AG10803 (cell line): ENCODE measurements around the gene PIP4K2A.

Source experiments
- DNase-seq: peaks from one replicate; pipeline ENCODE4 v3.0.0; 2010; ENCODE audit warnings: low read depth
- H3K4me3 ChIP-seq: 2 replicates; pipeline ENCODE4 v1.5.1; 2011; ENCODE audit warnings: mild to moderate bottlenecking, low read length, control low read depth
- TF ChIP-seq, protein P1 (sequence below): conservative IDR thresholded peaks from 2 replicates; pipeline ENCODE4 v1.5.1; 2011; ENCODE audit warnings: mild to moderate bottlenecking, low read length, control low read depth, inconsistent platforms

PIP4K2A gene

DNA sequence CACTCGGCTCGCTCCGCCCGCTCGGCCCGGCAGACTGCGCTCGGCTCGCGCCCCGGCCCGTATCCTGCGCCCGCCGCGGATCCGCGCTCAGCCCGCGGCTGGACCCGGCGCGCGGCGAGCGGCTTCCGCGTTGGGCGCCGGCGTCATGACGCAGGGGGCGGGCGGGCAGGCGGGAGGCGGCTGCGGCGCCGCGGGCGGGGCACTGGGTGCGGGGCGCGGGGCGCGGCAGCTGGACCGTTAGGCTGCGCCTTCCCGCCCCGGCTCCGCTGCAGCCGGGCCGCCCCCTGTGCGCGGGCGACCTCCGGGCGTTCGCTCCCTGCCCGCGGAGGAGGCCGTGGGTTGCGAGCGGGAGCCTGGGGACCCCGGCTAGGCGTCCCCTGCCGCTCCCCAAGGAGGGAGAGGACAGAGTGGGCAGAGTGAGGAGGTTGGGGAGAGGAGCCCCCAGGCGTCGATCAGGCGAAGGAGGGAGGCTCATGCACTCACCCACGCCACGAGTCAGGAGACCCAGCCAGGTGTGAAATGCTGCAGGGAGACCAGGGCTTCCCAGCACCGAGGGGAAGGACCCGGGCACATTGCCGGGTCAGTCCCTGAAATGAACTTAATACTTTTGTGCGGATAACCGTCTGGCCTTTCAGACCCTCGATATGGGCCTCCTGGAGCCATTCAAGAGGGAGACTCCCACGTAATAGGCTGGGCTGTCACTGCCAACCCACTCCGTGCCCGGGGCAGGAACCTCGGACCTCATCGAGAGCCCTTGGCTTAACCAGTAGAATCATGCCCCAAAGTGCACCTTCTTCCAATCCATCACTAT is at the start of gene PIP4K2A:
PIP4K2A (minus strand) TSS at position 100 of the 811 bp plus-strand sequence. CDS start 252 bp downstream, outside the sequence.
- DNase-seq = peak; percentile 74
- H3K4me3 ChIP-seq = peak within 1 kb of the TSS; percentile 92
- TF ChIP-seq, protein P1, sequence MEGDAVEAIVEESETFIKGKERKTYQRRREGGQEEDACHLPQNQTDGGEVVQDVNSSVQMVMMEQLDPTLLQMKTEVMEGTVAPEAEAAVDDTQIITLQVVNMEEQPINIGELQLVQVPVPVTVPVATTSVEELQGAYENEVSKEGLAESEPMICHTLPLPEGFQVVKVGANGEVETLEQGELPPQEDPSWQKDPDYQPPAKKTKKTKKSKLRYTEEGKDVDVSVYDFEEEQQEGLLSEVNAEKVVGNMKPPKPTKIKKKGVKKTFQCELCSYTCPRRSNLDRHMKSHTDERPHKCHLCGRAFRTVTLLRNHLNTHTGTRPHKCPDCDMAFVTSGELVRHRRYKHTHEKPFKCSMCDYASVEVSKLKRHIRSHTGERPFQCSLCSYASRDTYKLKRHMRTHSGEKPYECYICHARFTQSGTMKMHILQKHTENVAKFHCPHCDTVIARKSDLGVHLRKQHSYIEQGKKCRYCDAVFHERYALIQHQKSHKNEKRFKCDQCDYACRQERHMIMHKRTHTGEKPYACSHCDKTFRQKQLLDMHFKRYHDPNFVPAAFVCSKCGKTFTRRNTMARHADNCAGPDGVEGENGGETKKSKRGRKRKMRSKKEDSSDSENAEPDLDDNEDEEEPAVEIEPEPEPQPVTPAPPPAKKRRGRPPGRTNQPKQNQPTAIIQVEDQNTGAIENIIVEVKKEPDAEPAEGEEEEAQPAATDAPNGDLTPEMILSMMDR = no peak

DNA sequence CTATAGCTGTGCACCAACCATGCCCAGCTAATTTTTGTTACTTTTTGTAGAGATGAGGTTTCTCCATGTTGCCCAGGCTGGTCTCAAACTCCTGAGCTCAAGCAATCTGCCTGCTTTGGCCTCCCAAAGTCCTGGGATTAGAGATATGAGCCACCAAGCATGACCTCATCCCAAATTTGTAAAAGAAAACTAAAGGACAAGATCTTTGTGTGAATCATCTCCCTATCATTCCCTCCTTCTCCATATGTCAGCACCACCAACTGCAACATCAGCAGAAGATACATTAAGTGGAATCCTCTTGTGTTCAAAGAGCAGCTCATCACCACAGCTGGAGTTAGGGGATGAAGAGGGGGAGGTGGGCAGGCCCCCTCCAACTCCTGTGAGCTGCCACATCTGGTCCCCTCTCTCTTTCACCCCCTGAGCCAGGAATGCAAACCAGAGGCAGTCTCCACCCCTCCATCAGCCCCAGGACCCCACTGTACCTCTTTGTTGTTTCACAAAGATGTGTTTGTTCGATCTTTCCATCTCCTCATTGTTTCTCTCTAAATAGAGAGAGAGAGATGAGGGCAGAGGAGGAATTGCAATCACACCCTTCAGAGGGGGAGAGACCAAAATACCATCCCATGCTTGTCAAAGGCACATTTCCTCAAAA is 47.3 kb upstream of the PIP4K2A start:
- no peak for DNase-seq
- no peak overlapping the region for H3K4me3 ChIP-seq
- TF ChIP-seq, protein P1 = no peak

DNA sequence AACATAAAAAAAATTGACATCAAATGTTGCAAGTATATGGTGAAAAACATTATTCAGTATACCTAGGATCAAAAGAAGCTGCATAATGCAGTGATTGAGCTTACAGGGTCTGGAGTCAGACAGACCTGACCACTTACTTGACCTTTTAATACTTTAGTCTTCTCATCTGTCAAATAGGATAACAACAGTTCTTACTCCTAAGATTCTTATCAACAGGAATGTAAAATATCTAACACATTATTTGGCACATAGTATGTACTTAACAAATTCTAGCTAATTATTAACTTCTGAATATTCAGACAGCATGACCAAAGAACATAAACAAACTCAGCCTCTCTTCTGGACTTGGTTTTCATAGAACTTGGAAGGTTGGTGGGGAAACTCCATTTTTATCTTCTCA is 45.6 kb upstream of the PIP4K2A start:
- DNase-seq = no peak

DNA sequence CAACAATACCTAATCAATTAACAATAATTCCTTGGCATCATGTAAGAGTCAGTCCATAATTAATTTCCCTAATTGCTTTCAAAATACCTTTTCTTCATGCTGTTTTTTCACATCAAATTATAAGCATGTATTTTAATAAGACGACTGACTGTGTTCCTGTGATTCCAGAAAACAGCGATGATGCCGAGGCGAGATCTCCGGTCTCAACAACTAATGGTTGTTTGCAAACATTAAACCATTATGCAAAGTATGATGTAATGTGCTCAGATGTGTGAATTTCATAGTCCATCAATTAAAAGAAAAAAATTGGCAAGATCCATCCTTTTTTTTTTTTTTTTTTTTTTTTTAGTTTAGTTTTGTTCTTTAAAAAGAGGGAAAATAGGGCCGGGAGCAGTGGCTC is 44.5 kb upstream of the PIP4K2A start:
- TF ChIP-seq, protein P1 = no peak
- no peak for DNase-seq
- H3K4me3 ChIP-seq = no peak overlapping the region

More for the DNA sequence above, 45.6 kb upstream of the PIP4K2A start:
- no peak overlapping the region for H3K4me3 ChIP-seq
- TF ChIP-seq, protein P1 = no peak

DNA sequence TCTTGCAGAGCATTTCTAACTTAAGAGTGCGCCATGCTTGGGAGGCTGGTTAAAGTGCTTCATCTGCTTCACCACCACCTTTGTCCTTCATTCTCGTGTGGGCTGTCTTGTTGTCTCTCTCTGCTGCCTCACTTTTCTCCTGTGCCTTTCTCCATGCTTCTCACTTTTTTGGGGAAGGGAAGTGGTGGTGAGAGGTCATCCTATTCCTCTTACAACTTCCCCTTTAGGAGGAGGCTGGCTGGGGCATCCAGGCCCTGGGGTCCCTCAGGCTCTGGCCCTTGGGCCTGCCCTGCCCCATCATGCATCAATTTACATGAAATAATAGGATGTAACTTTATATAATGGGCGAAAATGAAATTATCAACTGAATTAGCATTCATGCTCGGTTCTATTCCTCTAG is 39.9 kb upstream of the PIP4K2A start:
- TF ChIP-seq, protein P1 = no peak
- H3K4me3 ChIP-seq = no peak overlapping the region
- no peak for DNase-seq

DNA sequence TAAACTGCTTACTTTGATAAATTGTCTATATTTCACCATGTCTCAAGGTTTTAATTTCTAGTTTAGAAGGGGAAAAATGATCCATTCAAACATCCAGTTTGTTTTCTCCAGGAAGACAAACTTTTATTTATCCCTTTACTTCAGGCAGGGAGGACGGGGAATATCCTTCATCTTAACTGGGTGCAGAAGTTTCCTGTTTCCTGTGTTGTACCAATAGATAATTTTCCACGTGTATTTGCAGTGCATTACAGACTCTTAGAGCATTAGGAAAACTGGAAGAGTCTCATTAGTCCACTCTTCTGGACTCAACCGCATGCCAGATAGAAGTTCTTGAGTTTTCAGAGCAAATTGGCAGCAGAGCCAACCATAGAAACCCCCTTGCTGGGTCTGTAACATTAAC is 39.4 kb upstream of the PIP4K2A start:
- H3K4me3 ChIP-seq = no peak overlapping the region
- TF ChIP-seq, protein P1 = no peak
- no peak for DNase-seq

DNA sequence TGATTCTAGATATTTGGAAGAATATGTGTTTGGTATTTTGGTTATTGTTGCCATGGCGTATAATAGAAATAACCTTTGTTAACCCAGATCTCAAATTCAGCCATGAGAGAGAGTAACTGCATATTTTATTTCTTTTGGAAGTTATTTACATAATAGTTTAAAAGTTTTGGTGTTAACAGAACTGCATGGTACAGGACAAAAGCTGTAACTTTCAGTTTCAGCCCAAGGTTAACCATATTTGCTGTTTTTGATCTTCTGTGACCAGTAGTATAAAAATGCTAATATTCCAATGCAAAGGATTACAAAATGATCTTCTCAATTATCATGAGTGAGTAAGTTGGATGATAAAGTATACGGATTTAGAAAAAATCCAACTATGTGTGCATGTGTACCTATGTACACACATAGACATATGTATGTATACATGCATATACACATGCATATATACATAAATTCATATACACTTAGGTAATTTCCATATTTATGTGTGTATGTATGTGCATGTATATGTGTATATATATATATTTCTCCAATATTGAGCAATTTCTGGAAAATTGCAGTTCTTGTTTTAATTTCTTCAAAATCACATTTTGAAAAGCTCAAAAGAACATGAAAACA is 38.0 kb upstream of the PIP4K2A start:
- TF ChIP-seq, protein P1 = no peak
- DNase-seq = no peak
- H3K4me3 ChIP-seq = no peak overlapping the region
